Activated CD4-positive, CD25-positive, alpha-beta regulatory T cell (primary cell): ENCODE data around the gene NOS3.

Experiments
- DNase-seq, 4 experiments: peaks; one replicate each; lab custom pipeline; 2025; lab: John Stamatoyannopoulos, UW

Gene NOS3

DNA sequence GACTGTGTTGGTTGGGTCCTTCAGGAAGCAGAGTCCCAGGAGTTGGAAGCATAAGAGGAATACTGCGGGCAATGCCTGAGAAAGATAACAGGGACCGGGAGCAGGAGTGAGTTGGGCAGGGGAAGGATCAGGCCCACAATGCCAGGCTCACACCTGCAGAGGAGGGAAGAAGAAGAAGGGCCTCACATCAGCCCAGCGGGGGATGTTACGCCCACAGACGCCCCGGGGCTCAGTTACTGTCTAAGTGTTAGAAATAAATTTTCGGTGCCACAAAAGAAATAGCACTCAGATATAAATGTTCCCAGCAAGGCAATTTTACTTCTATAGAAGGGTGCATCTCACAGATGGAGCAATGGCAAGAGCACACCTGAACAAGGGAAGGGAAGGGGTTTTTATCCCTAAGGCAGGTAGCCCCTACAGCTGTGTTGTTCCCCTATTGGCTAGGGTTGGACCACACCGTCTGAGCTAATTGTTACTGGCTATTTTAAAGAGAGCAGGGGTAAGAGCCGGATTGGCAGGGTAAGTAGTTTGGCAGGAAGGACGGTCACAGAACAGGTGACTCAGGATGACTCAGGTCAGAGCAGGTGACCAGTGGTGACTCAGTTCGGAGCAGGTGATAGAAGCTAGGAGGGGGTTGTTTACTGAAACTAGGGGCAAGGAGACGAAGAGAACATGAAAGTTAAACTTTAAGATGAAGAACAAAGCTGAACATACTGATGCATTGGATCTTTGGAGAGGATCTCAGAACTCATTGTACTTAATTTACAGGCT lies at the start of gene NOS3:
Gene NOS3 (plus strand): TSS at position 602 of the 771 bp plus-strand sequence. CDS start 2,787 bp downstream, outside the sequence.
- DNase-seq, result no peak

DNA sequence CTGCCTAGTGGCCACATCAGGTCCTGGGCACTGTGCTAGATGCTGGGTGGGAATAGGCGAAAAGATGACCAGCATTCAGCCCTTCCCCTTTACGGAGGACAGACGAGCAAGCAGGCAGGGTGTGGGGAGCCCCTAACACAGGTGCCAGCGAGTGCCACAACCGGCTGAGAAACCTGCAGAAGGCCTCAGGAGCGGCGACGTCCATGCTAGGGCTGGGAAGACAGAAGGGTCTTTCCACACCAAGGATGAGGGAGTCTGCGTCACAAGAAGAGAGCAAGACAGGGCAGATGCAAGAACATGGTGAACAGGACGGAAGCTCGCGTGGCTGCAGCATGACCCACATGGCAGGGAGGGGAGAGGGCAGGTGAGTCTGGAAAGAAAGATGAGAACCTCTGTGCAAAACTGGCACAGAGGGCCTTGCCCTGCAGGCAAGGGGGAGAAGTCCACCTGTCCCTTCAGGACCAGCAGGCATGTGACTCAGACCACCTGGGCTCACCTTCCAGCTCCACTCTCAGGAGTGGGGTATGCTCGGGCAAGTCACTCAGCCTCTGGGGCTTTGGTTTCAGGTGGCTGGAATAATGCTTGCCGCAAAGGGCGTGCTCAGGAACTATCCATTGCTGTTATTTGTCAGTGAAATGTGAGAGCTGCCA lies 49.3 kb upstream of the NOS3 start:
- DNase-seq, result no peak

- peak in 1 of 4 experiments; percentile 14 for DNase-seq
Measured at GRCh38 chr7:150942001-150942590, 48.7 kb upstream of the NOS3 start.

DNA sequence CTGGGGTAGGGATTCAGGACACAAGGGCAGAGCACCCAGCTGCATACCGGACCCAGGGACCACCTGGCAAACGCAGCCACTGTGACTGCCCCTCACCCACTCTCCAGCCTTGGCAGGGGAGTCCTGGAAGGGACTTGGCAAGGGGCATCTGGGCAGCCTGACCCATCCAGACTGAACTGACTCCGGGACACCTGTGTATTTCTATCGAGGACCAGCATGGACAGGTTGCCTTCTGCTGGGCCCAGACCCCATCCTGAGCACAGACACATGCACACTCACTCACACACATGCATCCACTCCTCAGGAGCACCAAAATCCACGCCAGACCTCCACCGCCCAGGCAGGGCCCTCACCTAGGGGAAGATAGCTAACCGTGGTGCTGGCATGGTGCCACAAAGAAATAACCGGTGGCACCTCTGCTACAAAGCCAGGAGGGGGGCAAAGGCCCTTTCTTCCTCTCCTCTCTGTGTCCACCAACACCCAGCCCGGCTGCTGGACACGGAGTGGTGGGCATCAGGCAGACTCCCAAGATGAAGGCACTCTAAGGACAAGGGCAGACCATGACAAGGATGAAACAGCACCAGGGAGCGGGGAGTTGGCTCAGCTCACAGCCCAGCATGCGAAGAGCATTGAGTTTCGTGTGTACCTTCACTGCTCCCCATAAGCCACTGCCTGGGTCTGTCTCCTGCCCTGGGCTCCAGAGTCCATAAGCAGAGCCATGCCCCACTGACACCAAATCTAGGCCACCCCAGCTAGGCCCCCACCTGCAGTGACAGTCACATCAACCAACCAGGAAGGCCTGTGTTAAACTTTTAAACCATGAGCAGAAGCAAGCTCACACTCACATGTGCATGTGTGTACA lies 48.0 kb upstream of the NOS3 start:
- DNase-seq, result no peak

DNA sequence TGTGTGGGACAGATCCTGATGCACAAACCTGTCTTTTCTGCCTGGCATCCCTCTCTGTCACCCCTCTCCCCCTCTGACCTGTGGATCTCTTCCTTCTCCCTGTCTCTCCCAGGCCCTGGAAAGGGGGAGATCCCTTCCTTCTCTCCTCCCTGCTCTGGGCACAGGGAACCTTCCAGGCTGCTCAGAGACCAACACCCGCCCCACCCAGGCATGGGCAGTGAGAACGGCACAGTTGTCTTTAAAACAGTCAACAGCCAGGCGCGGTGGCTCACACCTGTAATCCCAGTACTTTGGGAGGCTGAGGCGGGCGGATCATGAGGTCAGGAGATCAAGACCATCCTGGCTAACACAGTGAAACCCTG lies 47.4 kb upstream of the NOS3 start:
- no peak for DNase-seq

DNA sequence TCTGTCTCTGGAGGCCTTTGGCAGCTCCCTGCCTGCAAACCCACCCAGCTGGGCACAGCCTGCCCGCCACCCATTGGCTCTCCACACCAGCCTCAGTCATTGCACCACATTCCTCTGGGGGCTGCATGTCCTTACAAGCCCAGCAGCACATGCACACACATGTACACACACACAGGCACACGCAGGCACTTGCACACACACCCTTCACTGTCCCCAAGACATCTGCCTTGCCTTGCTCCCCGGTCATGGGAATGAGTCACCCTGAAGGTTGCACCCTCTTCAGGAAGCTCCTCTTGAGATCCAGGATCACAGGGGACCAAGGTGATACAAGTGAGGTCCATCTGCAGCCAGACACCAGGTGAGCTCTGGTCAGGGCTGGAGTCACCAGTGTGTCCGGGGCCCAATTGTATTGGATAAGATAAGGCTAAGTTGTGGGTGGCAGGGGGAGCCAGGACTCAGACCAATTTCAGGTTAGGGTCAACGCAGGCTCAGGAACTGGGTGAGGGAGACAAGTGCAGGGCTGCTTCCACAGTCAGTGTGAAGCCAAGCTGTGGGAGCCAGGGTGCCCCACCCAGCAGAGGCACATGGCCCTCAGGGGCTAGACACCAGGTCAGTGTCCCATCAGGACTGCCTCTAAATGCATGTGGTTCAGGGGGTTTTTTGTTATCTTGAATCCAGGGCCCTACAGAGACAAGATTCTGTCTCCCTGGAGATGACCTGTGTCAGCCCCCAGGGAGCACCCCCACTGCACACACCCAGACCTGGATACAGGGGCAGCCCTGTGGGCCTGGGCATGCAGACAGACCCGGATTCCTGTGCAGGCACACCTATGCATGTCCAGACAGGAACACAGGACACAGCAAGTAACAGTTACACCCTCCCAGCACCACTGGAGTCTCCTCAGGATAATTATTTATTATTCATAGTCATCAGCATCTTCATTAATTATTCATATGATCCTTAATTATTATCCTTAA lies 46.5 kb upstream of the NOS3 start:
- no peak for DNase-seq

DNA sequence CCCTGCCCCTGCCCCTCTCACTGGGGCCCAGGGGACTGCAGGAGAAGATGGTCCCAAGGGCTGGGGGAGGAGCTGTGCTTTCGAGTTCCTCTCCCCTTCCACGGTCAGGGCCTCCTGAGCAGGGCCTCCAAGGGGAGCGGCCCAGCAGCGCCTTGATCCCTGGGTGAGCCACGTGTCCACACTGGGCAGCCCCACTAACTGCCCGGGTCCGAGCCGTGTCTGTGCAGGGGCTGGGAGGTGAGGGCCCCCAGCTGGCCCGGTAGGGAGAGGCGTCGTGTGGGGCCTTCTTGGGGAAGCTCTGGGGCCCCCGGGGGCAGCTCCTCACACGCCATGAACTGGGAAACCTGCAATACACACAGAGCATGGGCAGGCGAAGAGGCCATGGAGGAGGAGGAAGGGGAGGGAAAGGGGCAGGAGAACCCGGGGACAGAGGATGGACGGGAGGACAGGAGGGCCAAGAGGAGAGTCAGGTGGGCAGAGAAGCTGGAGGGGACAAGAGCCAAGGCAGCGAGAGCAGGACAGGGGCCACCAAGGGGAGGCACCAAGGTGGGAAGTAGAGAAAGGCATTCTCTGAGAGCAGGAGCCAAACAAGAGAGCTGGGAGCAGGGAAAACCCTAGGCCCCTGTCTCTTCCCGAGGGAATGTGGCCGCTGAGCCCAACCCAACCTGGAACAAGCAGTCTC lies 45.5 kb upstream of the NOS3 start:
- no peak for DNase-seq

DNA sequence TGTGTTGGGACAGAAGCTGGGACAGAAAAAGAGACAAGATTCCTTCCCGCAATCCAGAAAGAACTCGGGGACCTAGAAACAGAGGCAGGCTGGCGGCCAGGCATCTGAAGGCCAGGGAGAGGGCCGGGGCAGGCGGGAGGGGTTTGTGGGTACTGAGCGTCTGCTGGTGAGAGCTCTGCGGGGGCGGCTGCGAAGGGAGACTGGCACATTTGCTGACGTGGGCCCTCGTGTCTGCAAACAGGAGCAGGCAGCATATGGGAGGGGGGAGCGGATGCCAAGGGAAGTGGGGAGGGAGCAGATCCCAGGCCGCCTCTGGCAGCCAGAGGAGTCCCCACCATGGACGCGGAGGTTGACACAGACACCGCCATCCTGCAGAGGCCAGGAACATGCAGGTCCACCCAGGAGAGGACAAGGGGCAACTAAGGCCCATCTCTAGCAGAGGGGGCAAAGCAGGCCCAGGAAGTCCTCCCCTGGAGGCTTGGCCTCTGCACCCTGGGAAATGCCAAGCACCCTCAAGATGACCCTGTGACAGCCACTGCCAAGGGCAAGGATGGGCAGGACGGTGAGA lies 44.9 kb upstream of the NOS3 start:
- no peak for DNase-seq

GRCh38 chr7:150946421-150947240 lies 44.2 kb upstream of the NOS3 start:
- no peak for DNase-seq

- DNase-seq, result no peak
Measured at GRCh38 chr7:150947241-150947745, 43.5 kb upstream of the NOS3 start.

DNA sequence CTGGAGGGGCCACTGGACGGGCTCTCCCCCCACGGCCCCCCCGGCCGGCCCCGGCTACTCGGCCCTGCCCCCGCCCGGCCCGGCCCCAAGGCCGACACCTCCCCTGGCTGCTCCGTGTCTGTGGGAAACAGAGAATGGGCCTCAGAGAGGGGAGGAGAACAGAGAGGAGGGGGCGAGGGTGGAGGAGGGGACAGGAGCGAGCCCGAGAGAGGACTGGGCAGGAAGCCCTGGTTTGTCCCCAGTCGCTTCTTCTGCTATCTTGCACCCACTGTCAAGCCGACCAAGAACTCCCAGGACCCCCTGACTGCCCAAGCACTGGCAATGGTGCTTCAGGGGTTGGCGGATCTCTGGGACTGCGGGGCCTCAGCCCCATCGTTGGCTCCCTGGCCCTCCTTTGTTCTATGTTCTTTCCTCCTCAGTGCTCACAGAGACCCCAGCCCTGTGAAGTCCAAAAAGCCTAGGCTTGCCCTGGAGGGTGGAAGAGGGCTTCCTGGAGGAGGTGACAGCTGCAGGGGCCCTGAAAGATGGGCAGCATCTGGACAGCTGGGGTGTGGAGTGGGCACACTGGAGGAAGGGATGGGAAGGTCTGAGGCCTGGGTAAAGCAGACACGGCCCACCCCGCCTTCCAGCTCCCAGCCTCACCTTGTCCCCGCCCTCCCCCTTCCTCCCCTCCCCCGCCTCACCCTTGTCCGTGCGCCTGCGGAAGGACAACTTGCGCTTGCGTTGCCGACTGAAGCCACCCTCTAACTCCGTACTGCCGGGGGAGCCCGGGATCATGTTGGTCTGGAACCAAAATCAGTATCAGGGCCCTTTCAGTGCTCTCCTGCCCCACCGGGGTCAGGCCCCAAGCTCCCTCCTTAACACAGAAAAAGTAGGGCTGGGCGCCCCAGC lies 42.8 kb upstream of the NOS3 start:
- DNase-seq, result no peak

GRCh38 chr7:150948791-150949251 lies 42.0 kb upstream of the NOS3 start:
- no peak for DNase-seq

DNA sequence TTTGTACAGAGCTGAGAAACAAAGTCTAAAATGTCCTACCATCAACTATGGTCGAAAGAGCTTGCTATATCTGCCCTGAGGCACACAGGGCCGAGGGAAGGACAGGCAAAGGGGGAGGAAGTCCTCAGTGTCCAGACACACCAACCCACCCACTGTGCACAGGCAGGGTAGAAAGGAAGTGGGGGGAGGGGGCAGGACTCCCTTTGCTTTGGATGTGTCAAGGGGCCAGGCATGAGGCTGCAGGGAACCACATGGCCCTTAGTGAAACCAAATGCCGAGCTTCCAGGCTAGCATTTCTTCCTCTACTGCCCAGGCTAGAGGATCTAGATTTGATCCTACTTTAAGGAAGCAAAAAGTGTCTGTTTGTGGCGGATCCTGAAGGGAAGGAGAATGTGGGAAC lies 41.3 kb upstream of the NOS3 start:
- DNase-seq, result no peak

DNA sequence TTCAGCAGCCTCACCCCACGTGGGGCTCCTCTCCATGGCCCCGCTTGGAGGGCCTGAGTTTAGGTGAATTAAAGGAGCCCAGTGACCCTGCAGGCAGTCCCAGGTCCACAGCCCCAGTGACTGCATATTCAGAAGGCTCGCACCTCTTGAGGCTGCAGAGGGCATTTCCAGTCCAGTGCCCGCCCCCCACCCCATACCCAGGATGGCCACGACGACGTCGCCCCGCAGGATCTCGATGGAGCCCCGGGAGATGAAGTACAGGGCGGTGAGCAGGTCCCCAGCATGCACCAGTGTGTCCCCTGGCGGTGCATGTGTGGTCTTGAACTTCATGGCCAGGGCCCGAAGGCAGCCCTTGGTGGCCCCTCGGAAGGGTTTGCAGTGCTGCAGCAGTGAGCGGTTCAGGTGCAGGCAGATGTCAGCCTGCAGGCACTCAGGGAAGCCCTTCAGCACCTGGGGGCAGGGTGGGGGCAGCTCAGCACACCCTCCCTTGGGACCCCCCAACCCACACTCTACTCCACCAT lies 40.8 kb upstream of the NOS3 start:
- DNase-seq, result no peak

- DNase-seq, result no peak
Measured at GRCh38 chr7:150950496-150951180, 40.2 kb upstream of the NOS3 start.

GRCh38 chr7:150951181-150951520 lies 39.7 kb upstream of the NOS3 start:
- no peak for DNase-seq

- no peak for DNase-seq
Measured at GRCh38 chr7:150951521-150951920, 39.3 kb upstream of the NOS3 start.
